H9 (cell line): Measurements from ENCODE around the gene UBE3B. TPM values are rescaled to one million over a fixed set of nuclear protein-coding genes. Genes with fewer than 3 reads are reported as not detected.

Experiments
- DNase-seq: peaks from one replicate; pipeline ENCODE4 v3.0.0-alpha.2; 2017
- H2AFZ ChIP-seq: one replicate; pipeline ENCODE4 v1.6.1; 2013; ENCODE audit warnings: mild to moderate bottlenecking, low read length, control low read depth, moderate library complexity
- H2AK5ac ChIP-seq: 2 replicates; pipeline ENCODE4 v1.6.1; 2013; ENCODE audit warnings: low read length, control low read depth, mixed read lengths; ENCODE audit not compliant: insufficient read length
- H2BK120ac ChIP-seq: one replicate; pipeline ENCODE4 v1.6.1; 2013; ENCODE audit warnings: low read depth, mild to moderate bottlenecking, low read length, control low read depth, inconsistent platforms; ENCODE audit not compliant: poor library complexity, severe bottlenecking
- H2BK12ac ChIP-seq: 2 replicates; pipeline ENCODE4 v1.6.1; 2013; ENCODE audit warnings: low read length, control low read depth, mixed read lengths, low read depth; ENCODE audit not compliant: insufficient read length
- H2BK15ac ChIP-seq: 2 replicates; pipeline ENCODE4 v1.6.1; 2013; ENCODE audit warnings: low read depth, low read length, control low read depth
- H2BK20ac ChIP-seq: one replicate; pipeline ENCODE4 v1.6.1; 2013; ENCODE audit warnings: low read depth, mild to moderate bottlenecking, low read length, control low read depth, inconsistent platforms; ENCODE audit not compliant: poor library complexity, severe bottlenecking
- H2BK5ac ChIP-seq: 2 replicates; pipeline ENCODE4 v1.6.1; 2013; ENCODE audit warnings: low read length, control low read depth, mixed read lengths; ENCODE audit not compliant: insufficient read length
- H3K14ac ChIP-seq: 2 replicates; pipeline ENCODE4 v1.6.1; 2013; ENCODE audit warnings: low read length, control low read depth; ENCODE audit not compliant: insufficient read depth
- H3K18ac ChIP-seq: 2 replicates; pipeline ENCODE4 v1.6.1; 2013; ENCODE audit warnings: low read depth, mild to moderate bottlenecking, mixed read lengths, low read length, control low read depth; ENCODE audit not compliant: insufficient read length
- H3K23ac ChIP-seq: 2 replicates; pipeline ENCODE4 v1.6.1; 2013; ENCODE audit warnings: low read length, control low read depth, mixed read lengths, low read depth; ENCODE audit not compliant: insufficient read length
- H3K23me2 ChIP-seq: 2 replicates; pipeline ENCODE4 v1.6.1; 2013; ENCODE audit warnings: low read depth, mild to moderate bottlenecking, mixed read lengths, low read length, control low read depth; ENCODE audit not compliant: insufficient read length, poor library complexity, severe bottlenecking
- H3K27ac ChIP-seq: 2 replicates; pipeline ENCODE4 v1.5.1; 2013; ENCODE audit warnings: low read length, control low read depth, mixed read lengths, low read depth; ENCODE audit not compliant: insufficient read length
- H3K27me3 ChIP-seq: 2 replicates; pipeline ENCODE4 v1.6.1; 2013; ENCODE audit warnings: low read length, control low read depth, inconsistent platforms; ENCODE audit not compliant: insufficient read depth
- H3K4ac ChIP-seq: 2 replicates; pipeline ENCODE4 v1.6.1; 2013; ENCODE audit warnings: low read depth, mild to moderate bottlenecking, control low read depth, inconsistent platforms, low read length, moderate library complexity
- H3K4me1 ChIP-seq: 2 replicates; pipeline ENCODE4 v1.6.1; 2013; ENCODE audit warnings: low read length, control low read depth, inconsistent platforms; ENCODE audit not compliant: insufficient read depth
- H3K4me2 ChIP-seq: 2 replicates; pipeline ENCODE4 v1.6.1; 2013; ENCODE audit warnings: low read length, control low read depth, mixed read lengths; ENCODE audit not compliant: insufficient read length, insufficient read depth
- H3K56ac ChIP-seq: 2 replicates; pipeline ENCODE4 v1.6.1; 2013; ENCODE audit warnings: low read depth, mild to moderate bottlenecking, mixed read lengths, low read length, control low read depth; ENCODE audit not compliant: insufficient read length
- H3K79me1 ChIP-seq: 2 replicates; pipeline ENCODE4 v1.6.1; 2013; ENCODE audit warnings: low read depth, mild to moderate bottlenecking, moderate library complexity, low read length, control low read depth, inconsistent platforms; ENCODE audit not compliant: insufficient read depth, poor library complexity, severe bottlenecking
- H3K79me2 ChIP-seq: 2 replicates; pipeline ENCODE4 v1.6.1; 2013; ENCODE audit warnings: low read length, control low read depth, inconsistent platforms; ENCODE audit not compliant: insufficient read depth
- H3K9ac ChIP-seq: 2 replicates; pipeline ENCODE4 v1.6.1; 2013; ENCODE audit warnings: low read length, control low read depth, mixed read lengths; ENCODE audit not compliant: insufficient read length; ENCODE audit errors: extremely low read depth
- H3K9me3 ChIP-seq: one replicate; pipeline ENCODE4 v1.6.1; 2013; ENCODE audit warnings: low read depth, low read length, inconsistent platforms; ENCODE audit not compliant: control insufficient read depth
- H3T11ph ChIP-seq: one replicate; pipeline ENCODE4 v1.6.1; 2013; ENCODE audit warnings: mild to moderate bottlenecking, low read length, control low read depth, inconsistent platforms
- H4K20me1 ChIP-seq: one replicate; pipeline ENCODE4 v1.6.1; 2013; ENCODE audit not compliant: control insufficient read depth, insufficient read length, insufficient read depth
- H4K5ac ChIP-seq: 2 replicates; pipeline ENCODE4 v1.6.1; 2013; ENCODE audit warnings: low read depth, mild to moderate bottlenecking, mixed read lengths, low read length, control low read depth; ENCODE audit not compliant: insufficient read length
- H4K8ac ChIP-seq: replicated peaks from 2 replicates; pipeline ENCODE4 v1.6.1; 2013; ENCODE audit warnings: low read length, control low read depth, mixed read lengths, low read depth; ENCODE audit not compliant: insufficient read length
- H4K91ac ChIP-seq: 2 replicates; pipeline ENCODE4 v1.6.1; 2013; ENCODE audit warnings: low read depth, mild to moderate bottlenecking, moderate library complexity, mixed read lengths, low read length, control low read depth; ENCODE audit not compliant: insufficient read length
- H3K27ac Mint-ChIP-seq, 3 experiments: 2 replicates in 2 of 3; 3 replicates in 1 of 3; pipeline ENCODE4 v1.8.0; 2020 to 2021; ENCODE audit warnings: mixed read lengths in 3 of 3, mild to moderate bottlenecking in 1 of 3, moderate library complexity in 1 of 3
- H3K27me3 Mint-ChIP-seq: 2 replicates; pipeline ENCODE4 v1.8.0; 2021; ENCODE audit warnings: low read depth, mild to moderate bottlenecking, moderate library complexity, mixed read lengths
- H3K36me3 Mint-ChIP-seq, 3 experiments: 2 replicates in 2 of 3; 3 replicates in 1 of 3; pipeline ENCODE4 v1.8.0; 2020 to 2021; ENCODE audit warnings: low read depth in 3 of 3, mixed read lengths in 3 of 3; ENCODE audit not compliant: insufficient read depth in 1 of 3
- H3K4me1 Mint-ChIP-seq, 2 experiments: 2 replicates each; pipeline ENCODE4 v1.8.0; 2020; ENCODE audit warnings: mixed read lengths in 2 of 2
- H3K4me3 Mint-ChIP-seq, 2 experiments: 2 replicates in 1 of 2; 3 replicates in 1 of 2; pipeline ENCODE4 v1.8.0; 2020 to 2021; ENCODE audit warnings: mild to moderate bottlenecking in 2 of 2, mixed read lengths in 2 of 2, moderate library complexity in 1 of 2
- H3K9me3 Mint-ChIP-seq, 2 experiments: 2 replicates in 1 of 2; 3 replicates in 1 of 2; pipeline ENCODE4 v1.8.0; 2020; ENCODE audit warnings: mild to moderate bottlenecking in 2 of 2, mixed read lengths in 2 of 2, moderate library complexity in 1 of 2
- CTCF ChIP-seq: fragments of 200-600 bp; sonication (generic); conservative IDR thresholded peaks from 3 replicates; pipeline ENCODE4 v1.8.0; 2021; ENCODE audit warnings: antibody characterized with exemption, mild to moderate bottlenecking
- WGBS: extraction: QIAGEN DNeasy Blood & Tissue Kit; methylation state at CpG from one replicate; pipeline ENCODE4 v1.1.7; 2013; ENCODE audit warnings: missing lambda C conversion rate, low lambda C conversion rate, mixed read lengths; ENCODE audit not compliant: insufficient read length; ENCODE audit errors: extremely low coverage; 5-methylcytosine and 5-hydroxymethylcytosine counted together
- total RNA-seq: library from RNA; stranded (reverse); gene quantifications from 2 replicates; pipeline ENCODE4 v1.2.1, GENCODE V29; 2021

The UBE3B gene
- total RNA-seq, 1 experiment from 2014 or later, result 24.2 TPM

- peak; percentile 67 for TF ChIP-seq CTCF
- no peak overlapping the region for H4K8ac ChIP-seq
- no peak overlapping the region for H3K4me2 ChIP-seq
- H4K91ac ChIP-seq, result no peak overlapping the region
- no CpG with 5 or more reads among the region's 4 CpGs for WGBS
- H2AFZ ChIP-seq, result no peak overlapping the region
- no peak overlapping the region for H2BK120ac ChIP-seq
- no peaks in the 10 kb centered on the region; the same call in 1 of the 2 replicates for H3K27me3 Mint-ChIP-seq
- H3K9ac ChIP-seq, result no peak overlapping the region
- no peaks in the 10 kb centered on the region for H3K79me2 ChIP-seq
- no peak overlapping the region for H3K14ac ChIP-seq
- H4K5ac ChIP-seq, result no peak overlapping the region
- H2AK5ac ChIP-seq, result no peak overlapping the region
- H2BK12ac ChIP-seq, result no peak overlapping the region
- DNase-seq, result peak; percentile 77
- H3T11ph ChIP-seq, result no peak overlapping the region
- no peak overlapping the region for H3K18ac ChIP-seq
- no peaks in the 10 kb centered on the region for H3K23me2 ChIP-seq
- peaks cover 7% of the 10 kb centered on the region; the same call in 1 of the 2 replicates for H3K4me1 ChIP-seq
- no peak overlapping the region for H3K56ac ChIP-seq
- H3K9me3 ChIP-seq, result no peaks in the 10 kb centered on the region
- peaks cover 39 to 46% of the 10 kb centered on the region in 2 experiments for H3K4me1 Mint-ChIP-seq
- no peaks in the 10 kb centered on the region for H3K79me1 ChIP-seq
- H3K9me3 Mint-ChIP-seq, result no peaks in the 10 kb centered on the region; a peak in 1 of 5 replicates
- no peaks in the 10 kb centered on the region for H3K27me3 ChIP-seq
- no peak overlapping the region for H2BK20ac ChIP-seq
- H2BK15ac ChIP-seq, result no peak overlapping the region
- H3K27ac ChIP-seq, result no peak overlapping the region
- H3K36me3 Mint-ChIP-seq, result no peaks in the 10 kb centered on the region
- no peak overlapping the region; a peak in 1 of 7 replicates for H3K27ac Mint-ChIP-seq
- no peak overlapping the region for H2BK5ac ChIP-seq
- H3K23ac ChIP-seq, result no peak overlapping the region
- H3K4ac ChIP-seq, result no peak overlapping the region
- H4K20me1 ChIP-seq, result no peaks in the 10 kb centered on the region
- peak overlapping the region in 1 of 2 experiments; percentile 23; a peak in 1 of 5 replicates for H3K4me3 Mint-ChIP-seq
Observed at GRCh38 chr12:109433618-109434017, 43.8 kb upstream of the UBE3B start.
